ENCODE results near the gene OCLN. TPM values are rescaled to one million over a fixed set of nuclear protein-coding genes. Genes with fewer than 3 reads are reported as not detected.
"Not testable (repeated sequence)": the region's sequence is repeated elsewhere in the genome, so short reads cannot be mapped to it uniquely, and the experiment has no call there.

OCLN gene
- total RNA-seq, 2 donors from 2014 or later: 4.0 to 8.5 TPM

- no peak overlapping the region for H3K4me3 ChIP-seq
- DNase-seq (ENCODE audit: low spot score) (no peak), ATAC-seq (ENCODE audit: insufficient number of reproducible peaks, low FRiP score, low read depth) (no peak)
- H3K4me1 ChIP-seq (ENCODE audit: control insufficient read depth in 1 of 2, low read depth in 2 of 2): no peaks in the 10 kb centered on the region
- no peaks in the 10 kb centered on the region for H3K9me3 ChIP-seq
- no peak overlapping the region for H3K27ac ChIP-seq
- H3K27me3 ChIP-seq (replicated peaks; ENCODE audit: insufficient read depth): no peaks in the 10 kb centered on the region
- TF ChIP-seq CTCF (IDR thresholded peaks at IDR 0.05): no peak
- no peaks in the 10 kb centered on the region for H3K36me3 ChIP-seq
Observed at GRCh38 chr5:69451941-69452647, 40.5 kb upstream of the OCLN start.

GRCh38 chr5:69453487-69453886 is 39.1 kb upstream of the OCLN start:
- H3K27me3 ChIP-seq (replicated peaks; ENCODE audit: insufficient read depth); H3K4me1 ChIP-seq (ENCODE audit: control insufficient read depth in 1 of 2, low read depth in 2 of 2); H3K4me3 ChIP-seq; H3K36me3 ChIP-seq; H3K27ac ChIP-seq; DNase-seq (ENCODE audit: low spot score); H3K9me3 ChIP-seq: not testable (repeated sequence)
- peak; percentile 20 for ATAC-seq (ENCODE audit: insufficient number of reproducible peaks, low FRiP score, low read depth)

- H3K36me3 ChIP-seq: no peaks in the 10 kb centered on the region
- no peaks in the 10 kb centered on the region for H3K9me3 ChIP-seq
- H3K4me3 ChIP-seq: no peak overlapping the region
- no peaks in the 10 kb centered on the region for H3K4me1 ChIP-seq (ENCODE audit: control insufficient read depth in 1 of 2, low read depth in 2 of 2)
- no peak for DNase-seq (ENCODE audit: low spot score)
- no peaks in the 10 kb centered on the region for H3K27me3 ChIP-seq (replicated peaks; ENCODE audit: insufficient read depth)
- no peak for TF ChIP-seq CTCF (IDR thresholded peaks at IDR 0.05)
- H3K27ac ChIP-seq: no peak overlapping the region
- ATAC-seq (ENCODE audit: insufficient number of reproducible peaks, low FRiP score, low read depth): no peak
Observed at GRCh38 chr5:69454460-69455249, 37.9 kb upstream of the OCLN start.

- H3K4me3 ChIP-seq; H3K27me3 ChIP-seq (replicated peaks; ENCODE audit: insufficient read depth); H3K27ac ChIP-seq; H3K4me1 ChIP-seq (ENCODE audit: control insufficient read depth in 1 of 2, low read depth in 2 of 2); H3K9me3 ChIP-seq; DNase-seq (ENCODE audit: low spot score); H3K36me3 ChIP-seq; ATAC-seq (ENCODE audit: insufficient number of reproducible peaks, low FRiP score, low read depth): not testable (repeated sequence)
Observed at GRCh38 chr5:69455428-69455988, 37.1 kb upstream of the OCLN start.

GRCh38 chr5:69462170-69462569 is 30.4 kb upstream of the OCLN start:
- Histone ChIP-seq H3K27ac (no peak overlapping the region), H3K27me3 (replicated peaks; ENCODE audit: insufficient read depth) (no peaks in the 10 kb centered on the region), H3K36me3 (no peaks in the 10 kb centered on the region), H3K4me3 (no peak overlapping the region), H3K4me1 (ENCODE audit: control insufficient read depth in 1 of 2, low read depth in 2 of 2) (no peaks in the 10 kb centered on the region), H3K9me3 (no peaks in the 10 kb centered on the region)
- no peak for ATAC-seq (ENCODE audit: insufficient number of reproducible peaks, low FRiP score, low read depth)
- no peak for TF ChIP-seq CTCF (IDR thresholded peaks at IDR 0.05)
- DNase-seq (ENCODE audit: low spot score): no peak

GRCh38 chr5:69466375-69466774 is 26.2 kb upstream of the OCLN start:
- not testable (repeated sequence) for H3K27ac ChIP-seq; H3K4me1 ChIP-seq (ENCODE audit: control insufficient read depth in 1 of 2, low read depth in 2 of 2); H3K9me3 ChIP-seq; H3K27me3 ChIP-seq (replicated peaks; ENCODE audit: insufficient read depth); ATAC-seq (ENCODE audit: insufficient number of reproducible peaks, low FRiP score, low read depth); DNase-seq (ENCODE audit: low spot score); H3K4me3 ChIP-seq; H3K36me3 ChIP-seq
